Panc1 (cell line): ENCODE data around the gene INTS2.

ENCODE experiments used
- POLR2AphosphoS5 ChIP-seq: IDR thresholded peaks from 2 replicates; pipeline ENCODE4 v1.6.1; 2012; ENCODE audit warnings: mild to moderate bottlenecking, low read depth, low read length, moderate library complexity
- TF ChIP-seq, protein P1 (sequence below): fragments of 450-650 bp; IDR thresholded peaks from 2 replicates; pipeline ENCODE4 v1.5.1; 2017; ENCODE audit warnings: mild to moderate bottlenecking

DNA sequence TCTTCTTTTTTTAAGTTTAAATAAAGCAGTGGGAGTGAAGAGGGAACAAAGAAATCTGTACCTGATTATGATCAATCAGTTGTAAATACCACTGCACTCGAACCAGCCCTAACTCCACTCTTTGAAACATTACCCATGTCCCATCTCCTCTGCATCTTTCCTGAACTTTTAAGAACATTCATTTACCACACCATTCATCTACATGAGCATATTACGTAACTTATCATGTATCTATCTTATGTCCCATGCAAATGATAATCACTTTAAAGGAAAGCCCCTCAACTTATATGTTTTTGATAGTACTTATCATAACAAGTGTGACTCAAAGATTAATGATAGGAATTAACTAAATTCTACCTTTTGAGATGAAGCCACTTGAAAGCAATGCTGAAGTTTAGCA lies 53.7 kb downstream of the INTS2 start:
- TF ChIP-seq, protein P1, sequence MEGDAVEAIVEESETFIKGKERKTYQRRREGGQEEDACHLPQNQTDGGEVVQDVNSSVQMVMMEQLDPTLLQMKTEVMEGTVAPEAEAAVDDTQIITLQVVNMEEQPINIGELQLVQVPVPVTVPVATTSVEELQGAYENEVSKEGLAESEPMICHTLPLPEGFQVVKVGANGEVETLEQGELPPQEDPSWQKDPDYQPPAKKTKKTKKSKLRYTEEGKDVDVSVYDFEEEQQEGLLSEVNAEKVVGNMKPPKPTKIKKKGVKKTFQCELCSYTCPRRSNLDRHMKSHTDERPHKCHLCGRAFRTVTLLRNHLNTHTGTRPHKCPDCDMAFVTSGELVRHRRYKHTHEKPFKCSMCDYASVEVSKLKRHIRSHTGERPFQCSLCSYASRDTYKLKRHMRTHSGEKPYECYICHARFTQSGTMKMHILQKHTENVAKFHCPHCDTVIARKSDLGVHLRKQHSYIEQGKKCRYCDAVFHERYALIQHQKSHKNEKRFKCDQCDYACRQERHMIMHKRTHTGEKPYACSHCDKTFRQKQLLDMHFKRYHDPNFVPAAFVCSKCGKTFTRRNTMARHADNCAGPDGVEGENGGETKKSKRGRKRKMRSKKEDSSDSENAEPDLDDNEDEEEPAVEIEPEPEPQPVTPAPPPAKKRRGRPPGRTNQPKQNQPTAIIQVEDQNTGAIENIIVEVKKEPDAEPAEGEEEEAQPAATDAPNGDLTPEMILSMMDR, result no peak
- TF ChIP-seq POLR2AphosphoS5, result no peak
